ENCODE measurements around the gene ADAM17. TPM values are rescaled to one million over a fixed set of nuclear protein-coding genes. Genes with fewer than 3 reads are reported as not detected.

The ADAM17 gene
- total and polyA plus RNA-seq, 10 of the 15 experiments (the other 5 are each of a cell fraction or from before 2014, with no cell fraction given), result 2.3 to 18.5 (median 13.4) TPM

- TF ChIP-seq ZBTB11 (CRISPR knock-in tag; IDR thresholded peaks at IDR 0.05) (no peak), FOXM1 (IDR thresholded peaks at IDR 0.05; ENCODE audit: low read depth, low read length) (no peak)
Observed at GRCh38 chr2:9440058-9440727, 115.4 kb downstream of the ADAM17 start (continued).

GRCh38 chr2:9439536-9439935 lies 116.1 kb downstream of the ADAM17 start:
- no peak for TF ChIP-seq MYB (IDR thresholded peaks at IDR 0.05; ENCODE audit: borderline replicate concordance, low read depth, low read length)
- TF ChIP-seq ETV6 (conservative IDR thresholded peaks at IDR 0.05 in 1 of 2, IDR thresholded peaks at IDR 0.05 in 1 of 2; ENCODE audit: borderline replicate concordance in 1 of 2, low read depth in 1 of 2), result no peak
- TF ChIP-seq REST (IDR thresholded peaks at IDR 0.05; ENCODE audit: low read depth, low read length), result no peak
- no peak for TF ChIP-seq STAT3 (IDR thresholded peaks at IDR 0.05; ENCODE audit: low read depth, low read length)
- no peak for TF ChIP-seq SP1 (IDR thresholded peaks at IDR 0.05; ENCODE audit: low read depth, low read length)
- TF ChIP-seq MYC (IDR thresholded peaks at IDR 0.05; ENCODE audit: insufficient read depth, insufficient read length, insufficient replicate concordance, low read length, severe bottlenecking), result no peak
- TF ChIP-seq TCF7 (IDR thresholded peaks at IDR 0.05; ENCODE audit: borderline replicate concordance), result no peak
- TF ChIP-seq ZZZ3 (IDR thresholded peaks at IDR 0.05; ENCODE audit: control insufficient read depth, insufficient read length, low read depth), result no peak
- no peak for TF ChIP-seq KLF5 (IDR thresholded peaks at IDR 0.05; ENCODE audit: partially characterized antibody)
- TF ChIP-seq FOS (IDR thresholded peaks at IDR 0.05; ENCODE audit: borderline replicate concordance, extremely low read depth, insufficient read length), result no peak
- TF ChIP-seq RELA (IDR thresholded peaks at IDR 0.05; ENCODE audit: borderline replicate concordance, partially characterized antibody), result no peak
- Histone ChIP-seq H2AFZ (ENCODE audit: control insufficient read depth, low read depth, low read length) (no peak overlapping the region), H3K9ac (ENCODE audit: control insufficient read depth, insufficient read depth, low read length) (no peak overlapping the region), H3K9me3 (replicated peaks; ENCODE audit: control insufficient read depth, insufficient read depth, low read length) (no peaks in the 10 kb centered on the region), H3K36me3 (ENCODE audit: control insufficient read depth in 2 of 2, insufficient read depth in 2 of 2, low read length in 1 of 2) (peaks cover 0 to 14% of the 10 kb centered on the region in 2 experiments; a peak in 2 of 4 replicates), H3K4me1 (ENCODE audit: control insufficient read depth, insufficient read depth, low read length) (no peaks in the 10 kb centered on the region), H3K4me3 (no peak overlapping the region), H3K27me3 (replicated peaks in 1 of 2; ENCODE audit: control insufficient read depth in 2 of 2, insufficient read depth in 2 of 2, low read length in 1 of 2) (no peaks in the 10 kb centered on the region), H3K79me2 (ENCODE audit: control insufficient read depth, insufficient read depth, low read length) (no peaks in the 10 kb centered on the region), H4K20me1 (ENCODE audit: control insufficient read depth, insufficient read depth) (no peaks in the 10 kb centered on the region), H3K27ac (ENCODE audit: control insufficient read depth, insufficient read depth) (no peak overlapping the region), H3K4me2 (ENCODE audit: control insufficient read depth, insufficient read depth) (no peak overlapping the region)
- in situ Hi-C loops (cut with MboI) (no loop called here), intact Hi-C loops (cut with micrococcal nuclease; ENCODE audit: unreplicated experiment) (no loop called here)
- ATAC-seq, result no peak
- CTCF ChIA-PET, result no interaction called here
- RAD21 ChIA-PET (ENCODE audit: unreplicated experiment), result no interaction called here
- SMC1A ChIA-PET (ENCODE audit: uncharacterized antibody, unreplicated experiment), result no interaction called here
- BruUV-seq (replicated peaks), result no TSS peak
- POLR2A ChIA-PET, result no interaction called here
- DNase-seq (ENCODE audit: low read depth, low spot score), result no peak
- 100% methylated on average over 1 of the region's 1 CpG for WGBS (ENCODE audit: insufficient coverage, insufficient replicate concordance, low lambda C conversion rate, missing lambda C conversion rate)
- FAIRE-seq, result no peak

All from GM12878 (cell line).